Pons (tissue), 1 donor: Measurements from ENCODE around the gene C5orf24.
"Not testable (repeated sequence)": the region's sequence is repeated elsewhere in the genome, so short reads cannot be mapped to it uniquely, and the experiment has no call there.

ENCODE experiments used
- DNase-seq: peaks from one replicate; pipeline ENCODE4 v3.0.0-alpha.2; 2016; ENCODE audit warnings: low spot score

The C5orf24 gene

GRCh38 chr5:134857401-134857800 lies 11.6 kb downstream of the C5orf24 start:
- DNase-seq = no peak

- no peak for DNase-seq
Measured at GRCh38 chr5:134864707-134865106, 18.9 kb downstream of the C5orf24 start.

GRCh38 chr5:134873494-134873893 lies 27.7 kb downstream of the C5orf24 start:
- no peak for DNase-seq

- DNase-seq = peak; percentile 84
Measured at GRCh38 chr5:134873987-134874830, 28.4 kb downstream of the C5orf24 start, which contains the start of gene TXNDC15. Gene TXNDC15, plus strand, starts transcription at chr5:134874371. Its CDS starts 57 bp downstream, at chr5:134874428.

- peak; percentile 87 for DNase-seq
Measured at GRCh38 chr5:134874831-134875655, 29.3 kb downstream of the C5orf24 start.

- DNase-seq = no peak
Measured at GRCh38 chr5:134877159-134877558, 31.4 kb downstream of the C5orf24 start.

GRCh38 chr5:134878403-134878802 lies 32.6 kb downstream of the C5orf24 start:
- DNase-seq = no peak

GRCh38 chr5:134879456-134879855 lies 33.7 kb downstream of the C5orf24 start:
- no peak for DNase-seq

- DNase-seq = not testable (repeated sequence)
Measured at GRCh38 chr5:134880937-134881336, 35.2 kb downstream of the C5orf24 start.

GRCh38 chr5:134881711-134882110 lies 35.9 kb downstream of the C5orf24 start:
- DNase-seq = not testable (repeated sequence)

GRCh38 chr5:134887593-134888159 lies 41.9 kb downstream of the C5orf24 start:
- DNase-seq = no peak

- no peak for DNase-seq
Measured at GRCh38 chr5:134889335-134889734, 43.6 kb downstream of the C5orf24 start.

- DNase-seq = no peak
Measured at GRCh38 chr5:134891473-134891872, 45.7 kb downstream of the C5orf24 start.

GRCh38 chr5:134892282-134892681 lies 46.5 kb downstream of the C5orf24 start:
- no peak for DNase-seq

GRCh38 chr5:134892926-134893325 lies 47.2 kb downstream of the C5orf24 start:
- DNase-seq = no peak

- no peak for DNase-seq
Measured at GRCh38 chr5:134893748-134894505, 48.2 kb downstream of the C5orf24 start.

- no peak for DNase-seq
Measured at GRCh38 chr5:134902071-134902801, 56.5 kb downstream of the C5orf24 start.

- peak; percentile 85 for DNase-seq
Measured at GRCh38 chr5:134904610-134905245, 59.0 kb downstream of the C5orf24 start, which contains the start of gene PCBD2. Gene PCBD2, plus strand, starts transcription at chr5:134905131. Its CDS starts 9 bp downstream, at chr5:134905140.

- DNase-seq = peak; percentile 79
Measured at GRCh38 chr5:134905246-134905996, 59.7 kb downstream of the C5orf24 start.

- DNase-seq = no peak
Measured at GRCh38 chr5:134906811-134907210, 61.0 kb downstream of the C5orf24 start.
